Measurements from ENCODE around the gene ZSCAN9.

- TF ChIP-seq CTCF (IDR thresholded peaks at IDR 0.05) = no peak
- TF ChIP-seq POLR2A (IDR thresholded peaks at IDR 0.05) = no peak
Observed at GRCh38 chr6:28252009-28252975, 27.2 kb downstream of the ZSCAN9 start, which contains the start of gene ZKSCAN4.
